Astrocyte (in vitro differentiated cells and primary cell): ENCODE data around the gene LSM8. TPM values are rescaled to one million over a fixed set of nuclear protein-coding genes. Genes with fewer than 3 reads are reported as not detected.

Experiments used
- DNase-seq: peaks from one replicate; pipeline ENCODE4 v3.0.0-alpha.2; 2010; ENCODE audit warnings: low read depth
- FAIRE-seq: peaks from 2 replicates; lab custom pipeline; 2011; peaks lifted over from hg19 to GRCh38; lab: Jason Lieb, UNC
- H2AFZ ChIP-seq: 2 replicates; pipeline ENCODE4 v1.6.0; 2012; ENCODE audit warnings: low read depth, low read length, inconsistent platforms
- H3K27ac ChIP-seq: 2 replicates; pipeline ENCODE4 v1.5.1; 2011; ENCODE audit warnings: low read depth, low read length, inconsistent platforms
- H3K27me3 ChIP-seq: 2 replicates; pipeline ENCODE4 v1.6.0; 2011; ENCODE audit warnings: low read length, inconsistent platforms; ENCODE audit not compliant: insufficient read depth
- H3K36me3 ChIP-seq: 2 replicates; pipeline ENCODE4 v1.5.1; 2011; ENCODE audit warnings: low read length, inconsistent platforms; ENCODE audit not compliant: insufficient read depth
- H3K4me1 ChIP-seq: 2 replicates; pipeline ENCODE4 v1.5.1; 2011; ENCODE audit warnings: low read length, inconsistent platforms; ENCODE audit not compliant: insufficient read depth
- H3K4me2 ChIP-seq: 2 replicates; pipeline ENCODE4 v1.6.0; 2012; ENCODE audit warnings: low read length, inconsistent platforms
- H3K4me3 ChIP-seq: 2 replicates; pipeline ENCODE4 v1.5.1; 2011; ENCODE audit warnings: low read depth, mild to moderate bottlenecking, low read length, inconsistent platforms; ENCODE audit not compliant: insufficient read depth
- H3K79me2 ChIP-seq: 2 replicates; pipeline ENCODE4 v1.6.0; 2012; ENCODE audit warnings: mild to moderate bottlenecking, low read length, inconsistent platforms; ENCODE audit not compliant: insufficient read depth
- H3K9ac ChIP-seq: 2 replicates; pipeline ENCODE4 v1.6.0; 2012; ENCODE audit warnings: mild to moderate bottlenecking, low read length, inconsistent platforms
- H3K9me3 ChIP-seq: 2 replicates; pipeline ENCODE4 v1.5.1; 2012; ENCODE audit warnings: low read depth, mild to moderate bottlenecking, low read length, inconsistent platforms; ENCODE audit not compliant: insufficient read depth
- H4K20me1 ChIP-seq: 2 replicates; pipeline ENCODE4 v1.6.0; 2012; ENCODE audit warnings: low read length, inconsistent platforms; ENCODE audit not compliant: insufficient read depth
- H3K27ac Mint-ChIP-seq: one replicate; pipeline ENCODE4 v1.8.0; 2021; ENCODE audit warnings: mild to moderate bottlenecking, mixed read lengths; ENCODE audit not compliant: unreplicated experiment
- H3K27me3 Mint-ChIP-seq: one replicate; pipeline ENCODE4 v1.8.0; 2021; ENCODE audit warnings: low read depth, mixed read lengths; ENCODE audit not compliant: unreplicated experiment
- H3K36me3 Mint-ChIP-seq: one replicate; pipeline ENCODE4 v1.8.0; 2021; ENCODE audit warnings: low read depth, mixed read lengths; ENCODE audit not compliant: unreplicated experiment
- H3K4me1 Mint-ChIP-seq: one replicate; pipeline ENCODE4 v1.8.0; 2021; ENCODE audit warnings: low read depth, mixed read lengths; ENCODE audit not compliant: unreplicated experiment
- H3K4me3 Mint-ChIP-seq: one replicate; pipeline ENCODE4 v1.8.0; 2021; ENCODE audit warnings: mild to moderate bottlenecking, moderate library complexity, mixed read lengths; ENCODE audit not compliant: unreplicated experiment
- H3K9me3 Mint-ChIP-seq: one replicate; pipeline ENCODE4 v1.8.0; 2021; ENCODE audit warnings: mild to moderate bottlenecking, mixed read lengths; ENCODE audit not compliant: unreplicated experiment
- EZH2 ChIP-seq: IDR thresholded peaks from 2 replicates; pipeline ENCODE4 v1.6.1; 2012; ENCODE audit warnings: mild to moderate bottlenecking, low read length, inconsistent platforms; ENCODE audit not compliant: insufficient read depth
- total RNA-seq: library from RNA; stranded (reverse); gene quantifications from 2 replicates; pipeline ENCODE4 v1.2.1, GENCODE V29; 2021
- TF ChIP-seq, protein P1 (sequence below): IDR thresholded peaks from 2 replicates; pipeline ENCODE4 v1.5.1; 2011; ENCODE audit warnings: low read depth, mild to moderate bottlenecking, inconsistent platforms, low read length, moderate library complexity; ENCODE audit not compliant: insufficient read depth

The LSM8 gene
- total RNA-seq, 1 donor from 2014 or later = 19.9 TPM

DNA sequence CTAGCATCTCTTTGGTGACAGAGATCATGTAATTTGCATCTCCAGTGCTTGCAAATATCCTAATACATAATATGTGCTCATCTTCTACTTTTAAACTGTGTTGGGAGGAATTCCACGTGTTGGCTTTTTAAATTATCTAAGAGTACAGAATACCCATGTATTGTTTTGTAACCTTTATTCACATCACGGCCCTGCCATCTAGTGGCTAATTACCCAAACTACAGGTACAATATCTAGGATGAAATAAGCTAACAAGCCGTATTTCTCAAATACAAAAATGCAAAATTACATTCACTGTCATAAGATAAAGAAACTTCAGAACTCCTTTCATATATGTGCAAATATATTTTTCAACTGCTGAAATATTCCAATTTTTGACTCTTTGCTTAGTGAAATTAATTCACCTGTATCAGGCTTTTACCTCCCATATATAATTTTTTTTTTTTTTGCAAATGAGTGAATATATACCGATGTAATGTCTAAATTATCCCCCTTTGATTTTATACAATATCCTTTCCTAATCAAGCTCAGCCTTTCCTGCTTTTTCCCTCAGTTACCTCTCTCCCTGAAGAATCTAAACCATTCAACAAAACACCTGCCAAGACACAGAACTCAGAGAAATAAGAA, 30.3 kb upstream of the LSM8 start:
- Mint-ChIP-seq H3K9me3 (no peaks in the 10 kb centered on the region), H3K27ac (no peak overlapping the region), H3K36me3 (no peaks in the 10 kb centered on the region), H3K4me1 (peaks cover 19% of the 10 kb centered on the region), H3K27me3 (no peaks in the 10 kb centered on the region), H3K4me3 (no peak overlapping the region)
- no peaks in the 10 kb centered on the region for H3K36me3 ChIP-seq
- no peak overlapping the region for H3K27ac ChIP-seq
- no peaks in the 10 kb centered on the region for H3K79me2 ChIP-seq
- H3K27me3 ChIP-seq = no peaks in the 10 kb centered on the region
- no peaks in the 10 kb centered on the region for H4K20me1 ChIP-seq
- no peak for TF ChIP-seq EZH2
- TF ChIP-seq, protein P1, sequence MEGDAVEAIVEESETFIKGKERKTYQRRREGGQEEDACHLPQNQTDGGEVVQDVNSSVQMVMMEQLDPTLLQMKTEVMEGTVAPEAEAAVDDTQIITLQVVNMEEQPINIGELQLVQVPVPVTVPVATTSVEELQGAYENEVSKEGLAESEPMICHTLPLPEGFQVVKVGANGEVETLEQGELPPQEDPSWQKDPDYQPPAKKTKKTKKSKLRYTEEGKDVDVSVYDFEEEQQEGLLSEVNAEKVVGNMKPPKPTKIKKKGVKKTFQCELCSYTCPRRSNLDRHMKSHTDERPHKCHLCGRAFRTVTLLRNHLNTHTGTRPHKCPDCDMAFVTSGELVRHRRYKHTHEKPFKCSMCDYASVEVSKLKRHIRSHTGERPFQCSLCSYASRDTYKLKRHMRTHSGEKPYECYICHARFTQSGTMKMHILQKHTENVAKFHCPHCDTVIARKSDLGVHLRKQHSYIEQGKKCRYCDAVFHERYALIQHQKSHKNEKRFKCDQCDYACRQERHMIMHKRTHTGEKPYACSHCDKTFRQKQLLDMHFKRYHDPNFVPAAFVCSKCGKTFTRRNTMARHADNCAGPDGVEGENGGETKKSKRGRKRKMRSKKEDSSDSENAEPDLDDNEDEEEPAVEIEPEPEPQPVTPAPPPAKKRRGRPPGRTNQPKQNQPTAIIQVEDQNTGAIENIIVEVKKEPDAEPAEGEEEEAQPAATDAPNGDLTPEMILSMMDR = peak; percentile 51
- H3K9me3 ChIP-seq = no peaks in the 10 kb centered on the region
- no peak overlapping the region for H3K4me2 ChIP-seq
- H3K9ac ChIP-seq = no peak overlapping the region
- no peaks in the 10 kb centered on the region for H3K4me1 ChIP-seq
- DNase-seq (no peak), FAIRE-seq (no peak)
- no peak overlapping the region for H2AFZ ChIP-seq
- no peak overlapping the region for H3K4me3 ChIP-seq

DNA sequence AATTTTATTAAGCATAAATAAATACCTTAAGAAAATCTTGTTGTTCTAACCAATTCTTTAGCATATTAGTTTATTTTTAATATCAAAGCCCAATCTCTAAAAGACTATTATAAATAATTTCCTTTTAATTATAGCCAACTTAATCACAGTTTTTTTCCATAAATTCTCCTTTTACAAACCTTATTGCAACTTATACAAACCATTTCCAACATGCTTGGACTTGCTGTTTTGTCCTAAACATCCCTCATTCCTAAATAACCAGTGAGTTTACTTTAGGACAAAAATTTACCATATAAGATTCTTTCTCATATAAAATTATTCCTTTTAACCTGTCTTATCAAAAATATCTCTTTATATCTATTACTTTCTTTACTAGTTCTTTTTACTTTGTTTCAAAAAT, 25.2 kb upstream of the LSM8 start:
- no peaks in the 10 kb centered on the region for H3K36me3 Mint-ChIP-seq
- no peak overlapping the region for H3K4me3 ChIP-seq
- H4K20me1 ChIP-seq = no peaks in the 10 kb centered on the region
- H3K4me3 Mint-ChIP-seq = no peak overlapping the region
- H3K9me3 ChIP-seq = no peaks in the 10 kb centered on the region
- H2AFZ ChIP-seq = no peak overlapping the region
- no peak overlapping the region for H3K27ac ChIP-seq
- no peaks in the 10 kb centered on the region for H3K79me2 ChIP-seq
- H3K4me1 Mint-ChIP-seq = no peaks in the 10 kb centered on the region
- H3K27me3 Mint-ChIP-seq = no peaks in the 10 kb centered on the region
- H3K27ac Mint-ChIP-seq = no peak overlapping the region
- H3K9ac ChIP-seq = no peak overlapping the region
- no peaks in the 10 kb centered on the region for H3K27me3 ChIP-seq
- no peak for DNase-seq
- no peak overlapping the region for H3K4me2 ChIP-seq
- H3K36me3 ChIP-seq = no peaks in the 10 kb centered on the region
- no peak for FAIRE-seq
- no peaks in the 10 kb centered on the region for H3K4me1 ChIP-seq
- H3K9me3 Mint-ChIP-seq = peaks cover 4% of the 10 kb centered on the region
- TF ChIP-seq EZH2 = no peak
- TF ChIP-seq, protein P1 = no peak

DNA sequence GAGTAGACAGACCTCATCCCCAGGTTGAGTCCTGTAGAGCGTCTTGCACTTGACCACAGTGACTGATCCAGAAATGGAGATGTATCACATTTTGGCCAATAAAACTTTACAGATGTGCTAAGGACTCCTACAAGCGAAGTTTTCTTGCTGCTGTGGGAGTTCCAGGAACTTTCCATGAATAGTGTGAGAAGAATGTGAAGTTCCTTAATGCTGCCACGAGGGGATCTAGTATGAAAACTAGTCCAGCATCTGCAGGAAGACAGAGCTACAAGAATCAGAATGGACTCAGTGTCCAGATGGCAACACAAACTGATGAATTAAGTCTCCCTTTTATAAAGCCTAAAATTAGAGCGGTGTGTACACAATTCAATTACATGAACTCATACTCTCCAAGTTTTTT, 14.8 kb upstream of the LSM8 start:
- FAIRE-seq (no peak), DNase-seq (no peak)
- no peak overlapping the region for H3K27ac Mint-ChIP-seq
- H3K36me3 Mint-ChIP-seq = no peaks in the 10 kb centered on the region
- Histone ChIP-seq H3K27me3 (no peaks in the 10 kb centered on the region), H3K4me2 (no peak overlapping the region), H3K4me1 (no peaks in the 10 kb centered on the region), H3K36me3 (no peaks in the 10 kb centered on the region), H3K9ac (no peak overlapping the region), H3K27ac (no peak overlapping the region), H4K20me1 (no peaks in the 10 kb centered on the region), H2AFZ (no peak overlapping the region), H3K79me2 (no peaks in the 10 kb centered on the region), H3K9me3 (no peaks in the 10 kb centered on the region), H3K4me3 (no peak overlapping the region)
- peaks cover 2% of the 10 kb centered on the region for H3K4me1 Mint-ChIP-seq
- H3K9me3 Mint-ChIP-seq = no peaks in the 10 kb centered on the region
- TF ChIP-seq, protein P1 = peak; percentile 14
- no peak for TF ChIP-seq EZH2
- no peaks in the 10 kb centered on the region for H3K27me3 Mint-ChIP-seq
- H3K4me3 Mint-ChIP-seq = no peak overlapping the region
